ENCODE results near the gene ARFRP1. TPM values are rescaled to one million over a fixed set of nuclear protein-coding genes. Genes with fewer than 3 reads are reported as not detected.
"Not testable (repeated sequence)": the region's sequence is repeated elsewhere in the genome, so short reads cannot be mapped to it uniquely, and the experiment has no call there.

The ARFRP1 gene
- total and polyA plus RNA-seq, 7 donors: 26.8 to 70.2 (median 38.7) TPM

DNA sequence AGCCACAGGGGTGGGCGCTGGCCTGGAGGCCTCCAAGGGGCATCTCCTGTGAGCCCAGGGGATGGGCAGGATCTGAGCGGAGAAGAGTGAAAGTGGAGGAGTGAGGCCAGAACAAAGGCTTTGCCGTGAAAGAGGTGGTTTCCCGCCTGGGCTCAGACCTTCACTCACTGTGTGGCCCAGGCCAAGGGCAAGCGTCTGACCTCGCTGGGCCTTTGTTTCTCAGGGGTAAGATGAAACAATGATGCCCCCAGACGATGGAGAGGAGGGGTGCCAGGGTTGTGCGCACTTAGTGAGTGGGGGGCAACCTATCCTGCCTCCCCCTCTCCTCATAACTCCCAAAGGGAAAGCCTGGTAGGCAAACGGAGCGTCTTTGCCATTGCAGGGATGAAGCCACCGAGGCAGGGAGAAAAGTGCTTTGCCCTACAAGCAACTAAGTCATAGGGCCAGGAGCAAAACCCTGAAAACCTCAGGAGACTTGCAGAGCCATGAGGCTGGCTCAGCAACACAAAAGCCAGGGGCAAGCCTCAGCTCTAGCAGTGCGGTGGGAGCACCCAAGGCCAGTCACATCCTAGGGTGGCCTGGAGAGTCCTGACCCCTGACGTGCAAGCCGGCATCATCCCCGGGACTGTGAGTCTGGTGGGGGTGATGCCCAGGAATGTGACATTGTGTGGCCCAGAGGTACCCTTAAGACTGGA lies 53.7 kb downstream of the ARFRP1 start:
- H3K36me3 ChIP-seq: no peaks in the 10 kb centered on the region
- peaks cover 0 to 49% (median 41%) of the 10 kb centered on the region in 4 donors for H3K4me1 ChIP-seq
- H3K4me3 ChIP-seq: peak overlapping the region; percentile 31 to 74 (median 66)
- TF ChIP-seq POLR2AphosphoS5 (IDR thresholded peaks at IDR 0.05): no peak
- TF ChIP-seq EP300 (IDR thresholded peaks at IDR 0.05): no peak
- no peak for TF ChIP-seq POLR2A (IDR thresholded peaks at IDR 0.05)
- TF ChIP-seq, protein P1, sequence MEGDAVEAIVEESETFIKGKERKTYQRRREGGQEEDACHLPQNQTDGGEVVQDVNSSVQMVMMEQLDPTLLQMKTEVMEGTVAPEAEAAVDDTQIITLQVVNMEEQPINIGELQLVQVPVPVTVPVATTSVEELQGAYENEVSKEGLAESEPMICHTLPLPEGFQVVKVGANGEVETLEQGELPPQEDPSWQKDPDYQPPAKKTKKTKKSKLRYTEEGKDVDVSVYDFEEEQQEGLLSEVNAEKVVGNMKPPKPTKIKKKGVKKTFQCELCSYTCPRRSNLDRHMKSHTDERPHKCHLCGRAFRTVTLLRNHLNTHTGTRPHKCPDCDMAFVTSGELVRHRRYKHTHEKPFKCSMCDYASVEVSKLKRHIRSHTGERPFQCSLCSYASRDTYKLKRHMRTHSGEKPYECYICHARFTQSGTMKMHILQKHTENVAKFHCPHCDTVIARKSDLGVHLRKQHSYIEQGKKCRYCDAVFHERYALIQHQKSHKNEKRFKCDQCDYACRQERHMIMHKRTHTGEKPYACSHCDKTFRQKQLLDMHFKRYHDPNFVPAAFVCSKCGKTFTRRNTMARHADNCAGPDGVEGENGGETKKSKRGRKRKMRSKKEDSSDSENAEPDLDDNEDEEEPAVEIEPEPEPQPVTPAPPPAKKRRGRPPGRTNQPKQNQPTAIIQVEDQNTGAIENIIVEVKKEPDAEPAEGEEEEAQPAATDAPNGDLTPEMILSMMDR (IDR thresholded peaks at IDR 0.05): no peak
- WGBS, 2 donors: 49 to 52% methylated on average over 15 of the region's 15 CpGs
- no peak for DNase-seq
- peaks cover 0 to 14% (median 0%) of the 10 kb centered on the region in 3 donors for H3K27me3 ChIP-seq
- intact Hi-C loops (cut with DNase I): loop anchor here (2.0 to 10.0 kb wide), 3 partner anchors 27 to 321 kb away; partner anchors contain the start of genes GMEB2, HELZ2 and SAMD10
- H3K9me3 ChIP-seq: no peaks in the 10 kb centered on the region
- H3K27ac ChIP-seq: peak overlapping the region; percentile 62 to 78 (median 74)

DNA sequence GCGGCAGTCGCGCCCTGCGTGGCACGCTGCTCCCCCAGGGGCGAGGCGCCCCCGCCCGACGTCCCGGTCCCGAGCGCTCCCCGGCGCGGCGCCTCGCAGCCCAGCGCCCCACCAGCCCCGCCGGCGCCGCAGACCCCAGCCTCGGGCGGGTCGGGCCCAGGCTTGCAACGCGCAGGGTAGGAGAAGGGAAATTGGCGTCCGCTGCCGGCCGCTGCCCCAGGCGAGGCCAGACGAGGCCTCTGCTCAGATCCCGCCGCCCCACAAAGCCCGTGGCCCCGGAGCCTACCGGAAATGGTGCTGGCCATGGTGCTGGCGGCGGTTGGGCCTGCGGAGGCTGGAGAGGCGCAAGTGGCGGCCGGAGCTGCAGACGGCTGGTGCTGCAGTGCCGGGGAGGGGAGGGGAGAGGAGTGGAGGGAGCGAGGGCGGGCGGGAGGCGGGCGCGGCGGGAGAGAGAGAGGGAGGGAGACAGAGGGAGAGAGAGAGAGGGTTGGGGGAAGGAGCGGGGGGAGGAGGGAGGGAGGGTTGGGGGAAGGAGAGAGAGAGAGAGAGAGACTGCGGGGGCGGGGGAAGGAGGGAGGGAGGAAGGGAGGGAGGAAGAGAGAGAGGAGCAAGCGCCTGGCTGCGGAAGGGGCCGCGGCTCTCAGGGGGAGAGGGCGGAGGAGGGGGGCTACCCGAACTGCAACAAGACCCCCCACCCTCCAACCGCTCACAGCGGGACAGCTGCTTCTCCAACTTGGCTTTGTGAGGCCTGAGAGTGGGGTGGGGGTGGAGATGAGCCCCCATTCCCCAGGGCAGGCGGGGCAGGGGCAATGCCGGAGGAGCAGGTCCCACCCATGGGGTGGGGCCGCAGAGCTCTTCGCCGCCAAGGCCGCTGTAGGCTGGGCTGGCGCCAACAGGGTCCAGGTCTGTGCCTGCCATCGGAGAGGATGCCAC lies 54.5 kb downstream of the ARFRP1 start, which contains the start of gene STMN3:
Gene STMN3, minus strand, starts transcription at position 384 of the 933 bp plus-strand sequence. Its CDS starts 79 bp downstream, at position 305.
- DNase-seq: peak; percentile 96
- Histone ChIP-seq H3K4me1 (peaks cover 0 to 44% (median 38%) of the 10 kb centered on the region in 4 donors), H3K4me3 (peak within 1 kb of the TSS; percentile 32 to 74 (median 66)), H3K27me3 (peaks cover 0 to 14% (median 0%) of the 10 kb centered on the region in 3 donors), H3K27ac (peak within 1 kb of the TSS; percentile 62 to 78 (median 74)), H3K36me3 (no peaks in the 10 kb centered on the region), H3K9me3 (no peaks in the 10 kb centered on the region)
- intact Hi-C loops (cut with DNase I): loop anchor here (5.0 to 10.0 kb wide), 2 partner anchors 81 to 321 kb away; partner anchors contain the start of genes HELZ2 and SAMD10
- 1% methylated on average over 72 to 73 of the region's 73 CpGs for WGBS, 2 donors
- TF ChIP-seq POLR2A (IDR thresholded peaks at IDR 0.05) (no peak), POLR2AphosphoS5 (IDR thresholded peaks at IDR 0.05) (peak; percentile 33 to 79 (median 70))

DNA sequence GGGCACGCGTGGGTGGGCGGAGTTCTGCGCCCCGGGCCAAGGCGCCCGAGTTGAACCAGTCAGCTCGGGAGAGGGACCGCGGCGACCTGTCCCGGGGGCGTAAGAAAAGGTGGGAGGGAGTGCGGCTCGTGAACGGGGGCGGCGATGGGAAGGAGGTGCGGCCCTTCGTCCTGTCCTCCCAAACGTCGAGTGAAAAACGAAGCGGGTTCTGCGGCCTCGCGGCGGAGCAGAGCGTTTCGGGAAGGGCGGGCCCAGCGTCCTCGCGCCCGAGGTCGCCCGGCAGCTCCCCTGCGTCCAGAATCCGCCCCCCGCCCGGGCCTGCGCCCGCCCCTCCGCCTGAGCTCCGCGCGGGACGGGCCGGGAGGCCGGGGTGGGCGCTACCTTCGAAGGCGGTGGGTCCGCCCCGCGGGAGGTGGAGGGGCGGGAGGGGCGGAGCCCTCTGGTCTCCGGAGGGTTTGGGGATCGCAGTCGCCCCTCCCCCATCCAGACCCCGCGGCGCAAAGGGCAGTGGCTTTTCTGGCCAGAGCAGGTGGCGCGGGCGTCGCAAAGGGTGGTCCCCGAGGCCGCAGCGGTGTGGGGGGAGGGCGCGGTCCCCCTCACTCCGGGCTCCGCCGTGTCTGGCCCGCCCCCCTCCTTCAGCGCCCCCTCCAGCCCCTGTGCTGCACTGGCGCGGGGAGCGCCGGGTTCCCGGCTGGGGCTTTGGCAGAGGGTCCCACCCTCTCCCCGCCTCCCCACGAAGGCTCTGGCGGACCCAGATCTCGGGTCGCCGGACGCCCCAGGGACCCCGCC lies 55.4 kb downstream of the ARFRP1 start:
- 1 to 2% methylated on average over 91 of the region's 91 CpGs for WGBS, 2 donors
- Histone ChIP-seq H3K36me3 (no peaks in the 10 kb centered on the region), H3K4me3 (peak overlapping the region; percentile 32 to 74 (median 66)), H3K9me3 (no peaks in the 10 kb centered on the region), H3K4me1 (peaks cover 0 to 38% (median 31%) of the 10 kb centered on the region in 4 donors), H3K27me3 (peaks cover 0 to 14% (median 0%) of the 10 kb centered on the region in 3 donors), H3K27ac (peak overlapping the region; percentile 18 to 77 (median 55))
- TF ChIP-seq, protein P1 (IDR thresholded peaks at IDR 0.05): no peak
- TF ChIP-seq POLR2A (IDR thresholded peaks at IDR 0.05): no peak
- no peak for TF ChIP-seq POLR2AphosphoS5 (IDR thresholded peaks at IDR 0.05)
- intact Hi-C loops (cut with DNase I): loop anchor here (5.0 to 10.0 kb wide), 2 partner anchors 80 to 322 kb away; partner anchors contain the start of genes HELZ2 and SAMD10
- DNase-seq: no peak

DNA sequence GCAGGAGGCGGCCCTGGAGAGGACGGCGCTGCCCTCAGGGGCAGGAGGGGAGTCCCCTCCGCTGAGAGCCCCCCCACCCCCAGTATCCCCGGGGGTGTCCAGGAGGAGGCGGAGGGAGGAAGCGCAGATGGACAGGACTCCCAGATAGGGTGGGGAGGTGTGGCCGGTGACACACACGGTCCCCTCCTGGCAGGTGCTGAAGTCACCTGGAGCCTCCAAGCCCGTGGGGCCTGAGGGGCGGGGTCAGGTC lies 55.9 kb downstream of the ARFRP1 start:
- no peaks in the 10 kb centered on the region for H3K9me3 ChIP-seq
- DNase-seq: no peak
- peaks cover 0 to 33% (median 26%) of the 10 kb centered on the region in 4 donors for H3K4me1 ChIP-seq
- TF ChIP-seq POLR2A (IDR thresholded peaks at IDR 0.05) (no peak), EP300 (IDR thresholded peaks at IDR 0.05) (no peak)
- intact Hi-C loops (cut with DNase I): loop anchor here (5.0 to 10.0 kb wide), 2 partner anchors 80 to 323 kb away; partner anchors contain the start of genes HELZ2 and SAMD10
- peaks cover 0 to 14% (median 0%) of the 10 kb centered on the region in 3 donors for H3K27me3 ChIP-seq
- whole genome bisulfite sequencing, 2 donors: 11 to 25% methylated on average over 11 of the region's 11 CpGs
- H3K27ac ChIP-seq: peak overlapping the region in 2 of 4 donors; percentile 18 to 77
- no peaks in the 10 kb centered on the region for H3K36me3 ChIP-seq
- peak overlapping the region; percentile 32 to 74 (median 66) for H3K4me3 ChIP-seq

DNA sequence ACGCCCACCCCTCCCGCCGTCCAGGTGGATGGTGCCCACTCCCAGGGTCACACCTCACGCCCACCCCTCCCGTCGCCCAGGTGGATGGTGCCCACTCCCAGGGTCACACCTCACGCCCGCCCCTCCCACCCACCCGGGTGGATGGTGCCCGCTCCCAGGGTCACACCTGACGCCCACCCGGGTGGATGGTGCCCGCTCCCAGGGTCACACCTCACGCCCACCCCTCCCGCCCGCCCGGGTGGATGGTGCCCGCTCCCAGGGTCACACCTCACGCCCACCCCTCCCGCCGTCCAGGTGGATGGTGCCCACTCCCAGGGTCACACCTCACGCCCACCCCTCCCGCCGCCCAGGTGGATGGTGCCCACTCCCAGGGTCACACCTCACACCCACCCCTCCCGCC lies 57.3 kb downstream of the ARFRP1 start:
- not testable (repeated sequence) for H3K9me3 ChIP-seq, H3K4me3 ChIP-seq, H3K36me3 ChIP-seq, H3K27ac ChIP-seq, DNase-seq
- peaks cover 0 to 29% (median 23%) of the 10 kb centered on the region in 4 donors for H3K4me1 ChIP-seq
- H3K27me3 ChIP-seq: peaks cover 0 to 14% (median 0%) of the 10 kb centered on the region in 3 donors
- WGBS, 2 donors: 84 to 94% methylated on average over 25 of the region's 25 CpGs
- intact Hi-C loops (cut with DNase I): loop anchor here (5.0 to 10.0 kb wide), 2 partner anchors 78 to 324 kb away; partner anchors contain the start of genes HELZ2 and SAMD10
